Heart left ventricle (tissue), 13 donors: ENCODE data around the gene UGT1A10.

Experiments used
- CTCF ChIP-seq, 12 donors: fragments of 200-600 bp; sonication (generic) in 4 of 12; IDR thresholded peaks; one replicate each; pipeline versions ENCODE4 v1.5.0 to v1.8.0; 2018 to 2022; ENCODE audit warnings: antibody characterized with exemption in 12 of 12, mild to moderate bottlenecking in 5 of 12
- POLR2A ChIP-seq, 2 donors: fragments of 450-650 bp; IDR thresholded peaks; one replicate each; pipeline ENCODE4 v1.6.1; 2017; ENCODE audit warnings: antibody characterized with exemption in 2 of 2, mild to moderate bottlenecking in 2 of 2, moderate library complexity in 2 of 2
- donor health status: ischemic (EF 13 %, LVEDD 7.1; RV severe dilation, severe dysfunction).
- donor health status: DM: no; HTN: yes; CAD: no.
- donor health status: DM: no; HTN: no; CAD: no.
- donor health status: ischemic (EF 25% LVEDD 6.9; RV normal size, moderate dysfunction).
- donor health status: ischemic (EF 25% LVEDD 5.7; RV mildly dilated, moderate dysfunction).
- donor health status: ischemic (EF 35%, LVEDD 5.7; RV mildly dilated, moderate dysfunction).
- donor health status: nonischemic (EF 11% LVEDD 7.7; RV severe dilation, severe dysfunction).
- donor health status: DM: yes; HTN: yes; CAD: no.
- donor health status: PGD.
- donor health status: ischemic (EF 29% LVEDD 5.4; RV normal size, mild dysfunction).
- donor health status: nonischemic (EF 23%, LVEDD 6.1; RV moderate dilation, normal function).

- TF ChIP-seq CTCF (IDR thresholded peaks at IDR 0.05) = no peak
- no peak for TF ChIP-seq POLR2A (IDR thresholded peaks at IDR 0.05)
Measured at GRCh38 chr2:233672886-233673285, 36.6 kb downstream of the UGT1A10 start.
